Measurements from ENCODE around the gene CLIC1. TPM values are rescaled to one million over a fixed set of nuclear protein-coding genes. Genes with fewer than 3 reads are reported as not detected.
A peak's percentile ranks its signal among the peaks of the same experiment; 100 is the strongest.

The CLIC1 gene
- total RNA-seq, 1 donor from 2014 or later = 102 TPM

DNA sequence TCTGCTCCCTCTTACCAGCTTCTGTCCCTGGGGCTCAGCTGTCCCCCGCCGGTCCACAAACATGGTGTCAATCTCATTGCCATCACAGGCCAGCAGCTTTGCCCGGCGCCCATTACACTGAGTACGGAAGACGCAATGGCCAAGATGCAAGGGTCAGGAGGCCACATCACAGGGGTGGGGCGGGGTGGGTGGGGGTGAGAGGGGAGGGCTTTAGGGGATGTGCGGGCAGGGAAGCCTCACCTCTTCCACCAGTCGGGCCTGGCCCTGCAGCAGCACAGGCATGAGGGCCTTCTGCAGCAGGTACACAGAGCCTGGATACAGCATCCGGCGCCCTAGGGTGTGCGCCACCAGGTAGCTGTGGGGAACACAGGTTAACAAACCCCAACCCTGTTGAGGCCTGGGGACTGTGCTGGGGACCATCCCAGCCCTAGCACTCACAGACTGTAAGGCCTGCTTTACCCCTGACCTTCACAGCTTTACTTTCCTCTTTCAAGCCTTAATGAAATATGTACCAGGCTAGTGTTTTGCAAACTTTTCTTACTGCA, 44.7 kb downstream of the CLIC1 start:
- DNase-seq (ENCODE audit: missing footprints) = no peak
- intact Hi-C loops (cut with DNase I) = no loop called here
- ATAC-seq = no peak

- intact Hi-C loops (cut with DNase I) = no loop called here
- no peak for ATAC-seq
- DNase-seq (ENCODE audit: missing footprints) = no peak
These were observed 45.3 kb downstream of the CLIC1 start for GRCh38 chr6:31691078-31691463.

- intact Hi-C loops (cut with DNase I) = no loop called here
- no peak for ATAC-seq
These were observed 45.9 kb downstream of the CLIC1 start for GRCh38 chr6:31690231-31691077.

DNA sequence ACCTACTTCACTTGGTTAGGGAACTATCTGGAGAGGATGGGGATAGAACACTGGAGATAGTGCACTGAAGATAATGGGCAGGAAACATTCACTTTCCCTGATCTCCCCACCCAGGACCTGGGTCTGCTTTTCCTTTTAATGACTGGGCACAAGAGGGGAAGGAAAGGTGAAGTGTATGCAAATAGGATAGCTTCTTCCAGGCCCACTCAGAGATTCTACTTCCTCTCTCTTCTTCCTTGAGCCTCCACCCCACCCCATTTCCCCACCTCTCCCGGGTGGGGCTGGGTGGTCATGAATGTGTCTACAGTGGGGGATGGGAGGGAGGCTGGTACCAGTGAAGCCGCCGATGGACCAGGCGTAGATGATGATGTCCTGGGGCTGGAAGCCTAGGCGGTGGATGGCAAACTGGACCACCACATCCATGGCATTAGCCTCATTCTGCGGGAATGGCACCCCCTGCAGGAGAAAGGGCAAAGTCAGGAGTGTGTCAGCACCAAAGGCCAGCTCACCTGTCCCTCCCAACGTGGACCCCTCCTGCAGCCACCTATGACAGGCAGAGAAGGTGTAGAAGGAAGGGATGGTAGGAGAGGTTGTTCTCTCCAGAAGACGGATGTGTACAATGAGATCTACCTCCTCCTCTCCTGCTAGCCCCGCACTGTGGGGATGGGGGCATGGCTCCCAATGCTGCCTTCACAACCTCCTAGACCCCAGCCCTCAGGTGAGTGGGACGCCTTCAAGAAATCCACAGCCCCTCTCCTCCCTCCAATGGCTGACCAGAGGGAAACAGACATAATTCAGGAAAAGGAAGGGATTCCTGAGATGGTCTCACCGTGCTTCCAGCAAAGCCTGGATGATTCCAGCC, 46.9 kb downstream of the CLIC1 start:
- intact Hi-C loops (cut with DNase I) = loop anchor here (10.0 kb wide), 1 partner anchor 175 kb away; the partner anchor contains the start of gene NEU1

More at GRCh38 chr6:31690231-31691077, 45.9 kb downstream of the CLIC1 start:
- DNase-seq (ENCODE audit: missing footprints) = no peak

GRCh38 chr6:31687860-31688693, 48.3 kb downstream of the CLIC1 start:
- intact Hi-C loops (cut with DNase I) = loop anchor here (10.0 kb wide), 1 partner anchor 177 kb away; the partner anchor contains the start of gene NEU1
- ATAC-seq = no peak
- DNase-seq (ENCODE audit: missing footprints) = no peak

More for the DNA sequence above, 46.9 kb downstream of the CLIC1 start:
- DNase-seq (ENCODE audit: missing footprints) (no peak), ATAC-seq (no peak)

GRCh38 chr6:31687321-31687720, 49.0 kb downstream of the CLIC1 start:
- intact Hi-C loops (cut with DNase I) = loop anchor here (10.0 kb wide), 1 partner anchor 177 kb away; the partner anchor contains the start of gene NEU1
- DNase-seq (ENCODE audit: missing footprints) (no peak), ATAC-seq (no peak)

- ATAC-seq (no peak), DNase-seq (ENCODE audit: missing footprints) (no peak)
- intact Hi-C loops (cut with DNase I) = loop anchor here (10.0 kb wide), 1 partner anchor 178 kb away; the partner anchor contains the start of gene NEU1
These were observed 49.8 kb downstream of the CLIC1 start for GRCh38 chr6:31686483-31686882.

DNA sequence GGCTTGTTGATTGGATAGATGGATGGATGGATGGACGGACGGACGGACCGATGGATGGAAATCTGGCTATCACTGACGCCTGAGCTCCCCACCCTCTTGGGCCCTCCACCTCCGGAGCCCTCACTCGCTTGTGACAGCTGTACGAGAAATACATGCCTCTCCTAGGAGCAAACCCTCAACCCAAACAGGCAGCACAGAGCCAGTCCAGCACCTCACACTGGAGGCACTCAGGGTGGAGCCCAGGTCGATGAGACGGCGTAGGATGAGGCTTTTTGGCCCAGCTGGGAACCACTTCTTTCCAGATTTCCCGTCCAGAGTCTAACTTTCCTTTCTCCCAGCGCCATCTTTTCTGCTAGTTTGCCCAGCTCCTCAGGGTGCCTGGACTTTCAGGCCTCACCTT, 52.7 kb downstream of the CLIC1 start:
- no peak for ATAC-seq
- DNase-seq (ENCODE audit: missing footprints) = no peak
- intact Hi-C loops (cut with DNase I) = loop anchor here (5.0 to 10.0 kb wide), 2 partner anchors 149 to 181 kb away; partner anchors contain the start of gene NEU1

DNA sequence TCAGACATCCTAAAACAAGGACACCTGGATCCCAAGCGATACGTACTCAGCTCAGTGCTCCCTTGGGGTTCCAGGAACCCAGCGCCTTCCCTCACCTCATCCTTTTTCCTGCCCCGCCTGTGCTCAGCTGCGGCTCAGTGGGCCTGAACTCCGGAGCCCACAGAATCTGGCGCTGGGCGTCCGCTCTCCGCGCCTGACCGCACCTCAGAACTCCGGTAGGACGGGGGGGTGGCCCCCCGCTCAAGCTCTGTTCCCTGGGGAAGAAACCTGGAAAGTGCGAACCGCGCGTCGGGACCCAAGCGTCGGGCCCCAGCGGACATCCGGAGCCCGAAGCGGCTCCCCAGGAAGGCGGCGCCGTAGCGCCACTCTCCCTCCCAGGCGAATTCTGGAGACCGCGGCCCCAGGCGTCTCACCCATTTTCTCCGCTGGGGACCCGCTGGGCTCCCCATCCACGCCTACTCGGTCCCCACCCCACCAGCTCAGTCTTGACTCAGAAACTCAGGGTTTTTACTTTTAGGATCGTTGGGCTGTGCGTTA, 55.1 kb downstream of the CLIC1 start:
- intact Hi-C loops (cut with DNase I) = loop anchor here (2.0 to 10.0 kb wide), 6 partner anchors 48 to 272 kb away; partner anchors contain the start of genes DDAH2 and NEU1
- DNase-seq (ENCODE audit: missing footprints) (no peak), ATAC-seq (peak; percentile 48)

Small RNAs within 50 kb of the gene (microRNA-seq; reads per million reads assigned to microRNA genes)
- not detected for gene MIR4646

Other genes with a start within 250 kb of the CLIC1 start
- 1.5 TPM for gene MICB, start 238.4 kb downstream of the CLIC1 start, total RNA-seq
- gene MCCD1, start 207.6 kb downstream of the CLIC1 start, total RNA-seq = not detected
- 159 TPM for gene DDX39B, start 194.5 kb downstream of the CLIC1 start, total RNA-seq
- 2.2 TPM for gene ATP6V1G2, start 189.9 kb downstream of the CLIC1 start, total RNA-seq
- 10.8 TPM for gene NFKBIL1, start 188.9 kb downstream of the CLIC1 start, total RNA-seq
- not detected for gene LTA, start 164.2 kb downstream of the CLIC1 start, total RNA-seq
- gene TNF, start 161.0 kb downstream of the CLIC1 start, total RNA-seq = 0.51 TPM
- gene LTB, start 154.1 kb downstream of the CLIC1 start, total RNA-seq = 1.6 TPM
- 9.0 TPM for gene LST1, start 150.3 kb downstream of the CLIC1 start, total RNA-seq
- 0.49 TPM for gene NCR3, start 143.5 kb downstream of the CLIC1 start, total RNA-seq
- gene AIF1, start 121.3 kb downstream of the CLIC1 start, total RNA-seq = 22.1 TPM
- 82.7 TPM for gene PRRC2A, start 115.8 kb downstream of the CLIC1 start, total RNA-seq
- gene BAG6, start 83.9 kb downstream of the CLIC1 start, total RNA-seq = 260 TPM
- 0.87 TPM for gene APOM, start 80.6 kb downstream of the CLIC1 start, total RNA-seq
- gene C6orf47, start 75.8 kb downstream of the CLIC1 start, total RNA-seq = 17.0 TPM
- 17.1 TPM for gene GPANK1, start 71.5 kb downstream of the CLIC1 start, total RNA-seq
- 97.3 TPM for gene CSNK2B, start 70.5 kb downstream of the CLIC1 start, total RNA-seq
- gene LY6G5B, start 66.6 kb downstream of the CLIC1 start, total RNA-seq = 3.9 TPM
- gene LY6G5C, start 55.5 kb downstream of the CLIC1 start, total RNA-seq = 1.5 TPM
- gene ABHD16A, start 33.2 kb downstream of the CLIC1 start, total RNA-seq = 26.9 TPM
- gene LY6G6F, start 29.7 kb downstream of the CLIC1 start, total RNA-seq = not detected
- gene LY6G6D, start 21.2 kb downstream of the CLIC1 start, total RNA-seq = not detected
- not detected for gene LY6G6C, start 14.8 kb downstream of the CLIC1 start, total RNA-seq
- 0.70 TPM for gene MPIG6B, start 13.2 kb downstream of the CLIC1 start, total RNA-seq
- 40.6 TPM for gene DDAH2, start 7.2 kb downstream of the CLIC1 start, total RNA-seq
- gene MSH5, start 3.5 kb upstream of the CLIC1 start, total RNA-seq = 2.0 TPM
- gene SAPCD1, start 26.1 kb upstream of the CLIC1 start, total RNA-seq = 0.57 TPM
- 12.1 TPM for gene VWA7, start 40.8 kb upstream of the CLIC1 start, total RNA-seq
- 29.7 TPM for gene VARS1, start 59.2 kb upstream of the CLIC1 start, total RNA-seq
- gene LSM2, start 70.4 kb upstream of the CLIC1 start, total RNA-seq = 24.6 TPM
- gene HSPA1L, start 78.8 kb upstream of the CLIC1 start, total RNA-seq = 1.6 TPM
- 298 TPM for gene HSPA1A, start 79.0 kb upstream of the CLIC1 start, total RNA-seq
- gene HSPA1B, start 91.2 kb upstream of the CLIC1 start, total RNA-seq = 215 TPM
- gene NEU1, start 126.3 kb upstream of the CLIC1 start, total RNA-seq = 25.6 TPM
- not detected for gene SLC44A4, start 142.5 kb upstream of the CLIC1 start, total RNA-seq
- gene EHMT2, start 161.2 kb upstream of the CLIC1 start, total RNA-seq = 16.8 TPM
- gene ZBTB12, start 165.6 kb upstream of the CLIC1 start, total RNA-seq = 3.2 TPM
- gene C2, start 191.2 kb upstream of the CLIC1 start, total RNA-seq = 8.9 TPM
- 8.8 TPM for gene CFB, start 209.6 kb upstream of the CLIC1 start, total RNA-seq
- 41.9 TPM for gene NELFE, start 222.4 kb upstream of the CLIC1 start, total RNA-seq
- gene SKIC2, start 222.6 kb upstream of the CLIC1 start, total RNA-seq = 30.7 TPM
- gene DXO, start 235.6 kb upstream of the CLIC1 start, total RNA-seq = 9.8 TPM
- 92.1 TPM for gene C4A, start 245.5 kb upstream of the CLIC1 start, total RNA-seq